ENCODE results near the gene PAWR.
"Not testable (repeated sequence)": the region's sequence is repeated elsewhere in the genome, so short reads cannot be mapped to it uniquely, and the experiment has no call there.

PAWR gene

DNA sequence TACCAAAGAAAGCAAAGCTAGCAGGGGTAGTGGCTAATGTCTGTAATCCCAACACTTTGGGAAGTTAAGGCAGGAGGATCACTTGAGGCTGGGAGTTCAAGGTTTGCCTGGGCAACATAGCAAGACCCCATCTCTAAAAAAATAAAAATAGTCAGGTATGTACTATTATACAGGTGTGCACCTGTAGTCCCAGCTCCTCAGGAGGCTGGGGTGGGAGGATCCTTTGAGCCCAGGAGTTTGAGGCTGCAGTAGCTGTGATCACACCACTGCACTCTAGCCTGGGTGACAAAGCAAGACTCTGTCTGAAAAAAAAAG, 142.2 kb downstream of the PAWR start:
- no peak for DNase-seq (ENCODE audit: low read depth)

DNA sequence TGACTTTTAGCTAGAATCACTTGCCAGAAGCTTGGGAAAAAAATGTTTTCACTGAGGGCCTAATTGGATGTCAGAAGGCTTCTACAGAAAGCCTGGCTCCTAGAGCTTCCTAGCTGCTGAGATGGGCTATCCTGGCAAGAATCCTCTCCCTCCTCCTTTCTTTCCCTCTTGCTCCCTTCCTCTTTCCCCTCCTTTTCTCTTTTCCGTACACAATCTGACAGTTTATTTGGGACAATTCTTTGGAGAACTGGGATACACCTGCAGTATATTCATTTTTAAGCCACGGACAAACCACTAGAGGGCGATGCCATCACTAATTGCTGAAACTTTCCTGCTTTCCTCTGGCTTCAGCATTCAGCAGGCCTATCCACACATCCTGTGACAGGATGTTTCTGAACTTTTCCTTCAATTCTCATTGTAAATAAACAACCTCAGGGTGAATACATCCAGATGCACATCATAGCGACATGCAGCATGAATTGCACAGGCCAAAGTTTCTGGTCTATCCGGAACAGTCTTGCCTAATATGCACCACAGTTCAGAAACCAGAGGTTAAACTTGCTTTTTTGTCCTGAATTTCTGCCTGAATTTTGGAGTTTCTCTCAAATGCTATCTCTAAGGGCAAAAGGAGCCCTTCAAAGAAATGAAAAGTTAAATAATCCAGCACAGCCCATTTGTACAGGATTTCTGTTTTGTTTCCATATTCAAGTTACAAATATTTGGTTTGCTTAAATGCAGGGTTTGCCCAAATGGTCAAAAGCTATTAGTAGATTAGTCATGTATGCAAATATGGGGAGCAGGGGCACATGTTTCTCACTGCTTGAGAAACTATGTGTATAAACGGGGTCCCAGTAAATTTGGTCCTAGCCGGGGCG, 142.8 kb downstream of the PAWR start:
- DNase-seq (ENCODE audit: low read depth), result peak; percentile 60

DNA sequence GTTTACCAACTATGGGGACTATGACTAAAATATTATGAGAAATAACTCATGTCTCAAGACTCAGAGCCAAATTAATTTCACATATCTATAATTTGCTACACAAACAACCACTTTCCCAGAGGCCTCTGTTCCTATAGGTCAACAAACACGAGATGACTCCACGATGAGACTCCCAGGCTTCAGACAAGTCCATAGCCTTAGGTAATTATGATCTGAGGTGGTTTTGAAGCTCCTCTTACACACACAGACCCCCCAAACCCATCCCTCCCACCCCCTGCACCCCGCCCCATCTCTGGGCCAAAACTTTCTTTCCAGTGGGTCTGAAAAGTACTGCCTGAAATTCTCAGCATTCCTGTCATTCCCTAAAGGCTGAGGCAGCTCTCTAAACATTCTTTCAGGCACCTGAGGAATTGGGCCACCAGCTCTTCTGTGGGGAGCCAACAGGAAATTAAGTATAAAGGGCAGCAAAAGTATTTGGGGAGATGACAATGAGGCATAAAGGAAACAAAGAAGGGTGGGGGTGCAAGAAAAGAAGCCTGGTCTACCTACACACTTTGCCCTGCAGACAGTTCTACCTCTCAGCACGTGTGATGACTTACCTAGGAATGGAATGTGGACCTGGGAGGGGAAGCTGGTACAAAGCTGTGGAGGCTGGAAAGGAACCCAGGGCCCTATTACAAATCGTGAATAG, 143.6 kb downstream of the PAWR start:
- DNase-seq (ENCODE audit: low read depth), result peak; percentile 52

DNA sequence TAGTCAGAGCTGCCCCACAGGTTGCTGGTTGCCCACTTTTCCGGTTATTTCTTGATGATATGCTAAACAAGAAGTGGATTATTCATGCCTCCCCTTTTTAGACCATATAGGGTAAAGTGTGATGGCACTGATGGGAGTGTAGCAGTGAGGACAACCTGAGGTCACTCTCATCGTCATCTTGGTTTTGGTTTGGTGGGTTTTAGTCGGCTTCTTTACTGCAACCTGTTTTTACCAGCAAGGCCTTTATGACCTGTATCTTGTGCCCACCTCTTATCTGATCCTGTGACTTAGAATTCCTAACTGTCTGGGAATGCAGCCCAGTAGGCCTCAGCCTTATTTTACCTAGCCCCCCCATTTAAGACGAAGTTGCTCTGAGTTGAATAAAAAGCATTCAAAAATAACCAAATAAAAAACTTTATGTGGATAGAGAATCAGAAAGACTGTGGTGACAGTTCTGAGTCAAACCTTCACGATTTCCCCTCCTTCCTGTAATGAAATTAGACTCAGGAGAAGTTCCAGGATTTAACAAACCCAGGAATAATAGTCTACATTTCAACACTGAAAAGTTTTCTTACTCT, 144.2 kb downstream of the PAWR start:
- DNase-seq (ENCODE audit: low read depth), result no peak

DNA sequence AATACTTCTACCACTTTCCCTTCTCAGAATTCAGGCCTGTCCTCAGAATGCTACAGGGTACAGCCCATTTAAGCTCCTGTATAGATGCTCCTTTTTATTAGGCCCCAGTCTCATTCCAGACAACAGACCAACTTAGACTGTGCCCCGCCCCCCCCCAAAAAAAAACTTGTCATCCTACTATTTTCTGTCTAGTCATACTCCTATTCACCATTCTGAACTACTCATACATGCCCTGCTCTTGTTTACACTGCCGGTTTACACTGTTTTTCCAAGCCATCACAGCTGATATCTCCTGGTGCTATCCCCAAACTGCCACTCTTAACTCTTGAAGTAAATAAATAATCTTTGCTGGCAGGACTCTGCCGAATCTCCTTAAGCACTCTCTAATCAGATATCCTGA, 146.3 kb downstream of the PAWR start:
- not testable (repeated sequence) for DNase-seq (ENCODE audit: low read depth)

DNA sequence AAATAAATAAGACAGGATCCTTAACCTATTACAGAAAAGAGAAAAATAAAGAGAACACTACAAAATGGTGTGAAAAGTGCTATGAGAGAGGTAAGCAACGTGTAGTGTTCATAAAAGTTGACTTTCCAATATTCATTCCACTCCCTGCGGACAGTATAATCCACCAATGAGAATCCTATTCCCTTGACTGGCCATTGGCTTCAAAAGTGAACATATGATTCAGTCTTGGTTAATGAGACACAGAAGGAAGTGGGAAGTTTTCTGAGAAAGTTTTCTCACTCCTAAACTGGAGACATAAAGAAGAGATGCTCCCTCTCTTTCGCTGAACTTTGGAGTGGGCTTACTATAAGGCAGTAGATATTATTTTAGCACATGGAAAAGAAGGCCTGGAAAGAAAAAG, 153.1 kb downstream of the PAWR start:
- no peak for DNase-seq (ENCODE audit: low read depth)

DNA sequence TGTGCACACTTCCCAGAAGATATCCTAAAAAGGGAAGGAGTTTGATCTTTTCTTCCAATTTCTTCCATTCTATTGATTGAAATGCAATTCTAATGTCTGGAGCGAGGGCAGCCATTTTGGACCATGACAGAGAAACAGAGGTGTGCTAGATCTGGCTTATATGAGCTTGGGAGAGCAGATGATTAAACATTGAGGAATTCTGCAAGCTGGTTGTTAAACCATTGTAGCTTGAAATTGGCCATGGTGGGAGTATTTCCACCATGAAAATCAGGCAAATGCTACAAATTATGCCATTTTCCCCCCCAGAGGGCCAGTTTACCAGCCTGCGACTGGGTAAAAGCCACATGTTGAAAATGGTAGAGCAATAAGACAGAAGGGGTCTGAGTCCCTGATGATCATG, 155.0 kb downstream of the PAWR start:
- no peak for DNase-seq (ENCODE audit: low read depth)
